Loucy (cell line): ENCODE data around the gene GNS.

Experiments used
- H2AFZ ChIP-seq: fragments of 200-600 bp; sonication (generic); 2 replicates; pipeline ENCODE4 v1.6.0; 2016; ENCODE audit warnings: antibody characterized with exemption, mild to moderate bottlenecking, low read length, moderate library complexity
- H3F3A ChIP-seq: fragments of 200-600 bp; 2 replicates; pipeline ENCODE4 v1.6.0; 2016; ENCODE audit warnings: antibody characterized with exemption, low read depth, mild to moderate bottlenecking
- H3K27me3 ChIP-seq: fragments of 200-600 bp; sonication (generic); 2 replicates; pipeline ENCODE4 v1.6.1; 2014; ENCODE audit warnings: low read length, mild to moderate bottlenecking; ENCODE audit not compliant: insufficient read depth, poor library complexity, severe bottlenecking
- H3K36me3 ChIP-seq: fragments of 200-600 bp; sonication (generic); 2 replicates; pipeline ENCODE4 v1.6.1; 2016; ENCODE audit warnings: low read length; ENCODE audit not compliant: insufficient read depth
- H3K4me1 ChIP-seq: fragments of 200-600 bp; sonication (generic); 2 replicates; pipeline ENCODE4 v1.5.1; 2014; ENCODE audit warnings: low read length, mild to moderate bottlenecking; ENCODE audit not compliant: insufficient read depth, poor library complexity, severe bottlenecking
- H3K4me2 ChIP-seq: fragments of 200-600 bp; sonication (generic); 2 replicates; pipeline ENCODE4 v1.6.0; 2014; ENCODE audit warnings: antibody characterized with exemption, low read length, low read depth, mild to moderate bottlenecking; ENCODE audit not compliant: poor library complexity, severe bottlenecking
- H3K4me3 ChIP-seq: fragments of 200-600 bp; sonication (generic); 2 replicates; pipeline ENCODE4 v1.5.1; 2014; ENCODE audit warnings: low read length, mild to moderate bottlenecking, mixed read lengths; ENCODE audit not compliant: poor library complexity, severe bottlenecking
- H3K79me2 ChIP-seq: fragments of 200-600 bp; sonication (generic); 2 replicates; pipeline ENCODE4 v1.6.1; 2014; ENCODE audit warnings: low read length; ENCODE audit not compliant: insufficient read depth
- H3K9ac ChIP-seq: fragments of 200-600 bp; sonication (generic); 2 replicates; pipeline ENCODE4 v1.6.0; 2014; ENCODE audit warnings: mild to moderate bottlenecking, low read depth, low read length, moderate library complexity; ENCODE audit not compliant: poor library complexity, severe bottlenecking
- H3K9me2 ChIP-seq: fragments of 200-600 bp; sonication (generic); replicated peaks from 2 replicates; pipeline ENCODE4 v1.6.1; 2016; ENCODE audit warnings: low read depth, low read length, mixed read lengths
- H3K9me3 ChIP-seq: fragments of 200-600 bp; sonication (generic); 2 replicates; pipeline ENCODE4 v1.6.1; 2014; ENCODE audit warnings: mild to moderate bottlenecking, antibody characterized with exemption, low read length, low read depth; ENCODE audit not compliant: insufficient read depth
- H4K20me1 ChIP-seq: fragments of 200-600 bp; sonication (generic); 2 replicates; pipeline ENCODE4 v1.6.0; 2014; ENCODE audit warnings: antibody characterized with exemption, low read length, mild to moderate bottlenecking; ENCODE audit not compliant: insufficient read depth, poor library complexity, severe bottlenecking
- EZH2phosphoT487 ChIP-seq: fragments of 200-600 bp; IDR thresholded peaks from 2 replicates; pipeline ENCODE4 v1.6.1; 2018; ENCODE audit warnings: antibody characterized with exemption, mild to moderate bottlenecking, moderate library complexity, borderline replicate concordance
- TF ChIP-seq, protein P1 (sequence below): fragments of 200-600 bp; sonication (generic); conservative IDR thresholded peaks from 2 replicates; pipeline ENCODE4 v1.5.1; 2014; ENCODE audit warnings: mild to moderate bottlenecking, antibody characterized with exemption, low read length

The GNS gene

DNA sequence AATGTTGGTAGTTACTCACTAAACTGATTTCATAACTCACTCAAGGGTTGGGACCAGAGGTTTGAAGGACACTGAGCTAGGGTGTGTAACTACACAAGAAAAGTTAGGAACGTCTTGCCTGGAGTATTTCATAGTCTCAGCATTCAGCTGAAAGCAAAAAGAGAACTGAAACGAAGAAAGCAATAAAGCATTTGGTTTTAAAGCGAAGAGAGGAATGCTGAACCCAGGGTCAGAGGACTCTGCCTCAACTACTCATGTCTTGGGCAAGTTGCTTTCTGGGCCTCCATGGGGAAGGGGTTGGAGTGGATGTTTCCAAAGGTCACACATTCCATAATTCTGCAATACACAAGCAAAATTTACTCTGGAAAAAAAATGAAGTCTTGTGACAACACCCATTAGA, 1.4 kb downstream of the GNS start:
- no peaks in the 10 kb centered on the region for H3K36me3 ChIP-seq
- H3K9me2 ChIP-seq = no peaks in the 10 kb centered on the region
- H3K27me3 ChIP-seq = no peaks in the 10 kb centered on the region
- H3K4me3 ChIP-seq = peak overlapping the region; percentile 95
- H4K20me1 ChIP-seq = no peaks in the 10 kb centered on the region
- H3K79me2 ChIP-seq = peaks cover 59% of the 10 kb centered on the region
- peaks cover 13% of the 10 kb centered on the region for H3F3A ChIP-seq
- TF ChIP-seq, protein P1, sequence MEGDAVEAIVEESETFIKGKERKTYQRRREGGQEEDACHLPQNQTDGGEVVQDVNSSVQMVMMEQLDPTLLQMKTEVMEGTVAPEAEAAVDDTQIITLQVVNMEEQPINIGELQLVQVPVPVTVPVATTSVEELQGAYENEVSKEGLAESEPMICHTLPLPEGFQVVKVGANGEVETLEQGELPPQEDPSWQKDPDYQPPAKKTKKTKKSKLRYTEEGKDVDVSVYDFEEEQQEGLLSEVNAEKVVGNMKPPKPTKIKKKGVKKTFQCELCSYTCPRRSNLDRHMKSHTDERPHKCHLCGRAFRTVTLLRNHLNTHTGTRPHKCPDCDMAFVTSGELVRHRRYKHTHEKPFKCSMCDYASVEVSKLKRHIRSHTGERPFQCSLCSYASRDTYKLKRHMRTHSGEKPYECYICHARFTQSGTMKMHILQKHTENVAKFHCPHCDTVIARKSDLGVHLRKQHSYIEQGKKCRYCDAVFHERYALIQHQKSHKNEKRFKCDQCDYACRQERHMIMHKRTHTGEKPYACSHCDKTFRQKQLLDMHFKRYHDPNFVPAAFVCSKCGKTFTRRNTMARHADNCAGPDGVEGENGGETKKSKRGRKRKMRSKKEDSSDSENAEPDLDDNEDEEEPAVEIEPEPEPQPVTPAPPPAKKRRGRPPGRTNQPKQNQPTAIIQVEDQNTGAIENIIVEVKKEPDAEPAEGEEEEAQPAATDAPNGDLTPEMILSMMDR = no peak
- TF ChIP-seq EZH2phosphoT487 = no peak
- H3K9me3 ChIP-seq = no peaks in the 10 kb centered on the region
- H3K4me1 ChIP-seq = peaks cover 53% of the 10 kb centered on the region
- H2AFZ ChIP-seq = no peak overlapping the region
- H3K4me2 ChIP-seq = peak overlapping the region; percentile 100
- H3K9ac ChIP-seq = peak overlapping the region; percentile 56

DNA sequence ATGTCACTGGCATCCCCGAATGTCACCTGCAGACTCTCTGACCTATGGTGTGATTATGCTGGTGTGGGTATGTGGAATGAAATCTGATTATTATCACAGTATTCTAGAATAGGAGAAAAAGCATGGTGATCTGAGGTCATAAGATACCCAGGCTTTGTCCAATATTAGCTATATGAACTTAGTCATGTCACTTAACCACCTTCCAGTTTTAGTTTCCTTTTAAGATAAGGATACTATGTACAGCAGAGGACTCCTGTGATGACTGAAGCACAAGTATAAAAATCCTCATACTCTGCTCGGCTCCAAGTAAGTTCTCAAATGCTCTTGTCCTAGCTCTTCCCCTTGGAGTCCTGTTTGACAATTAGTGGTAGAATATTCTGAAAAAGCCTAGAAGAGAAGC, 2.8 kb downstream of the GNS start:
- Histone ChIP-seq H3K36me3 (peaks cover 1% of the 10 kb centered on the region; the same call in 1 of the 2 replicates), H3K79me2 (peaks cover 59% of the 10 kb centered on the region), H3K4me1 (peaks cover 63% of the 10 kb centered on the region), H3K4me3 (peak overlapping the region; percentile 95), H3F3A (peaks cover 13% of the 10 kb centered on the region), H3K4me2 (peak overlapping the region; percentile 100), H3K9ac (peak overlapping the region; percentile 56), H4K20me1 (no peaks in the 10 kb centered on the region), H3K9me3 (no peaks in the 10 kb centered on the region), H2AFZ (no peak overlapping the region), H3K27me3 (no peaks in the 10 kb centered on the region), H3K9me2 (no peaks in the 10 kb centered on the region)
- TF ChIP-seq EZH2phosphoT487 = no peak
- TF ChIP-seq, protein P1 = no peak

DNA sequence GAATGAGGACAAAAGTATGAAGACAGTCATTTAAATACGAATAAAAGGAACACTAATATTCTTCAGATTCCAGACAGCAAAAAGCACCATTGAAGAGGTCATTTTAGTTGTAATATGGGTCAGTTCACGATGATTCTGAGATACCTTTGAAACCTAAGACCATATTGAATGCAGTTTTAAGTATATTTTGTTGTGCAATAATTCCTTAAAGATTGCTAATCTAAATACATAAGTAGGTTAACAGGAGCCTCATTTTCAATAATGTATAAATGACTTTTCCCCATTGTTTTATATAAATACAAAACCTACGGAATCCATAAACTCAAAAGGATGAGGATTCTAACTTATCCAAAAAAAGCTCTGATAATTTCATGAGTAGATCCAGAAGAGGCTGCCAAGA, 5.8 kb downstream of the GNS start:
- Histone ChIP-seq H3F3A (peaks cover 9% of the 10 kb centered on the region), H2AFZ (no peak overlapping the region; the same call in 1 of the 2 replicates), H3K27me3 (no peaks in the 10 kb centered on the region), H3K4me3 (peak overlapping the region; percentile 63), H3K9me2 (no peaks in the 10 kb centered on the region), H3K79me2 (peaks cover 48% of the 10 kb centered on the region), H3K9ac (peak overlapping the region; percentile 76), H4K20me1 (no peaks in the 10 kb centered on the region), H3K36me3 (peaks cover 7% of the 10 kb centered on the region; the same call in 1 of the 2 replicates), H3K4me1 (peaks cover 58% of the 10 kb centered on the region), H3K9me3 (no peaks in the 10 kb centered on the region), H3K4me2 (peak overlapping the region; percentile 76)
- TF ChIP-seq, protein P1 = no peak
- TF ChIP-seq EZH2phosphoT487 = no peak
